Gastroesophageal sphincter (tissue), 4 donors: ENCODE results near the gene HSF5. TPM values are rescaled to one million over a fixed set of nuclear protein-coding genes. Genes with fewer than 3 reads are reported as not detected.

Source experiments
- ATAC-seq: fragments of 150-250 bp; one replicate; pipeline ENCODE4 v1.9.1; 2016; ENCODE audit warnings: mild to moderate bottlenecking, moderate library complexity
- H3K27ac ChIP-seq, 4 donors: fragments of 200-600 bp; sonication (generic) in 3 of 4; 1 replicate in 3 of 4; 2 replicates in 1 of 4; pipeline ENCODE4 v1.5.1; 2016 to 2019
- H3K27me3 ChIP-seq: fragments of 200-600 bp; sonication (generic); one replicate; pipeline ENCODE4 v1.5.1; 2019
- H3K36me3 ChIP-seq, 2 donors: fragments of 200-600 bp; sonication (generic); one replicate each; pipeline ENCODE4 v1.5.1; 2019; ENCODE audit warnings: control low read depth in 1 of 2
- H3K4me1 ChIP-seq, 3 donors: fragments of 200-600 bp; sonication (generic); 1 replicate in 2 of 3; 2 replicates in 1 of 3; pipeline ENCODE4 v1.5.1; 2016 to 2019; ENCODE audit warnings: control low read depth in 2 of 3
- H3K4me3 ChIP-seq, 2 donors: fragments of 200-600 bp; sonication (generic); one replicate each; pipeline ENCODE4 v1.5.1; 2019; ENCODE audit warnings: mild to moderate bottlenecking in 1 of 2, moderate library complexity in 1 of 2
- H3K9me3 ChIP-seq, 3 donors: fragments of 200-600 bp; sonication (generic); one replicate each; pipeline ENCODE4 v1.5.1; 2017 to 2019; ENCODE audit warnings: control low read depth in 2 of 3
- CTCF ChIP-seq, 4 experiments: fragments of 200-600 bp in 2 of 4; fragments of 450-650 bp in 2 of 4; sonication (generic) in 1 of 4; IDR thresholded peaks; one replicate each; pipeline ENCODE4 v1.5.1; 2017 to 2019; ENCODE audit warnings: antibody characterized with exemption in 4 of 4, mild to moderate bottlenecking in 2 of 4, moderate library complexity in 2 of 4
- EP300 ChIP-seq: sonication (generic); formaldehyde crosslinking; IDR thresholded peaks from one replicate; pipeline ENCODE4 v1.6.1; 2017; ENCODE audit warnings: antibody characterized with exemption, mild to moderate bottlenecking
- POLR2A ChIP-seq, 2 donors: fragments of 450-650 bp; IDR thresholded peaks; one replicate each; pipeline ENCODE4 v1.6.1; 2017; ENCODE audit warnings: antibody characterized with exemption in 2 of 2, mild to moderate bottlenecking in 2 of 2, moderate library complexity in 1 of 2
- POLR2AphosphoS5 ChIP-seq: sonication (generic); formaldehyde crosslinking; IDR thresholded peaks from one replicate; pipeline ENCODE4 v1.6.1; 2017; ENCODE audit warnings: antibody characterized with exemption
- WGBS, 2 donors: methylation state at CpG; one replicate each; pipeline ENCODE4 v1.1.5; 2018; ENCODE audit warnings: low coverage in 1 of 2; 5-methylcytosine and 5-hydroxymethylcytosine counted together
- total RNA-seq, 4 donors: library from RNA; depleted of rRNA; stranded (reverse); fragments of >200 nt; gene quantifications; one replicate each; pipeline ENCODE4 v1.1.0, GENCODE V29; 2016

Gene HSF5
- total RNA-seq, 4 donors from 2014 or later: 0.13 TPM; not detected in 3

GRCh38 chr17:58501451-58501850, 13.2 kb upstream of the HSF5 start:
- H3K36me3 ChIP-seq: peaks cover 0 to 98% of the 10 kb centered on the region in 2 donors
- no peaks in the 10 kb centered on the region for H3K27me3 ChIP-seq
- no peaks in the 10 kb centered on the region for H3K4me1 ChIP-seq
- WGBS, 2 donors: 89 to 100% methylated on average over 7 of the region's 7 CpGs
- H3K27ac ChIP-seq: no peak overlapping the region
- H3K4me3 ChIP-seq: no peak overlapping the region
- no peak for TF ChIP-seq CTCF (IDR thresholded peaks at IDR 0.05)
- TF ChIP-seq EP300: no peak
- TF ChIP-seq POLR2A (IDR thresholded peaks at IDR 0.05): no peak
- TF ChIP-seq POLR2AphosphoS5: no peak
- H3K9me3 ChIP-seq: no peaks in the 10 kb centered on the region
- ATAC-seq: no peak

- Histone ChIP-seq H3K27ac (no peak overlapping the region), H3K27me3 (no peaks in the 10 kb centered on the region), H3K9me3 (no peaks in the 10 kb centered on the region), H3K36me3 (peaks cover 0 to 98% of the 10 kb centered on the region in 2 donors), H3K4me3 (no peak overlapping the region), H3K4me1 (no peaks in the 10 kb centered on the region)
- WGBS, 2 donors: 94 to 96% methylated on average over 4 to 6 of the region's 6 CpGs
- ATAC-seq: no peak
- TF ChIP-seq EP300: no peak
- TF ChIP-seq POLR2AphosphoS5: no peak
- no peak for TF ChIP-seq POLR2A (IDR thresholded peaks at IDR 0.05)
- no peak for TF ChIP-seq CTCF (IDR thresholded peaks at IDR 0.05)
Measured at GRCh38 chr17:58498177-58498828, 10.1 kb upstream of the HSF5 start.

GRCh38 chr17:58493506-58493905, 5.3 kb upstream of the HSF5 start:
- H3K27ac ChIP-seq: no peak overlapping the region
- TF ChIP-seq EP300 (no peak), CTCF (IDR thresholded peaks at IDR 0.05) (no peak), POLR2AphosphoS5 (no peak), POLR2A (IDR thresholded peaks at IDR 0.05) (no peak)
- H3K4me3 ChIP-seq: no peak overlapping the region
- no peaks in the 10 kb centered on the region for H3K9me3 ChIP-seq
- no peaks in the 10 kb centered on the region for H3K4me1 ChIP-seq
- no peaks in the 10 kb centered on the region for H3K27me3 ChIP-seq
- no peak for ATAC-seq
- WGBS, 2 donors: 82% methylated on average over 2 of the region's 4 CpGs; no CpG with 5 or more reads in 1 of the 2 donors
- H3K36me3 ChIP-seq: peaks cover 0 to 98% of the 10 kb centered on the region in 2 donors

- WGBS, 2 donors: 82 to 95% methylated on average over 6 to 10 of the region's 11 CpGs
Measured at GRCh38 chr17:58492238-58493121, 4.3 kb upstream of the HSF5 start.

GRCh38 chr17:58491510-58492045, 3.4 kb upstream of the HSF5 start:
- H3K9me3 ChIP-seq: no peaks in the 10 kb centered on the region
- peaks cover 0 to 93% of the 10 kb centered on the region in 2 donors for H3K36me3 ChIP-seq
- no peak for TF ChIP-seq EP300
- TF ChIP-seq POLR2A (IDR thresholded peaks at IDR 0.05): no peak
- TF ChIP-seq CTCF (IDR thresholded peaks at IDR 0.05): no peak
- TF ChIP-seq POLR2AphosphoS5: no peak
- no peak overlapping the region for H3K27ac ChIP-seq
- no peak for ATAC-seq
- WGBS, 2 donors: 91 to 96% methylated on average over 5 of the region's 6 CpGs
- no peak overlapping the region for H3K4me3 ChIP-seq
- H3K4me1 ChIP-seq: peaks cover 0 to 10% (median 0%) of the 10 kb centered on the region in 3 donors
- H3K27me3 ChIP-seq: no peaks in the 10 kb centered on the region

More at GRCh38 chr17:58492238-58493121, 4.3 kb upstream of the HSF5 start:
- ATAC-seq: no peak
- H3K36me3 ChIP-seq: peaks cover 0 to 100% of the 10 kb centered on the region in 2 donors
- peaks cover 0 to 7% (median 0%) of the 10 kb centered on the region in 3 donors for H3K4me1 ChIP-seq
- H3K27ac ChIP-seq: no peak overlapping the region
- H3K4me3 ChIP-seq: no peak overlapping the region
- H3K27me3 ChIP-seq: no peaks in the 10 kb centered on the region
- no peaks in the 10 kb centered on the region for H3K9me3 ChIP-seq
- TF ChIP-seq EP300: no peak
